RWPE1 (cell line): Measurements from ENCODE around the gene WNT9B.

Experiments
- CTCF ChIA-PET: fragments of 350-600 bp; sonication (Branson Sonifier 250); formaldehyde crosslinking; extraction: SDS; loops from one replicate; lab custom pipeline; 2021; lab: Yijun Ruan, JAX
- POLR2A ChIA-PET: fragments of 400-600 bp; formaldehyde crosslinking; extraction: SDS; loops from one replicate; lab custom pipeline; 2020; ENCODE audit warnings: antibody characterized with exemption; ENCODE audit not compliant: low non-redundant PET; lab: Yijun Ruan, JAX
- DNase-seq: peaks from one replicate; pipeline ENCODE4 v3.0.0; 2012; ENCODE audit warnings: low spot score
- H3K27ac ChIP-seq: fragments of 450-650 bp; 2 replicates; pipeline ENCODE4 v1.5.1; 2017
- TF ChIP-seq, protein P1 (sequence below): fragments of 450-650 bp; conservative IDR thresholded peaks from 2 replicates; pipeline ENCODE4 v1.5.1; 2017; ENCODE audit warnings: low read depth, mild to moderate bottlenecking

Gene WNT9B

DNA sequence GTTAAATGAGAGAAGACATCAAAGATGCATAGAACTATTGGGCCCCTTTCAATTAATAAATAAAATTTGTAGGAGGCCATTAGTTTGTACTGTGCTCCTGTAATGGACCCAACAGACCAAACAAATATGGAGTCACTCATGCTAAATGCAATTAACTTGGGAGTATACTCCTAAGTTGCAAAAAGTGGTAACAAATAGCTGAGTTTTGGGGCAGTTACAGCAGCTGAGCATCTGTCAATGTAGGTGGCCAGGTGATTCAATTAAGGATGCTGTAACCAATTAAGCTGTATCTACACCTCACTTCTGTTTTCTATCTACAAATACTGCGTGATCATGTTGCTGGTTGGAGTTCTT is 34.9 kb downstream of the WNT9B start:
- DNase-seq: no peak
- CTCF ChIA-PET: interaction anchor here (0.7 kb wide), 1 partner anchor 56 kb away, joined by 5 read pairs; no protein-coding TSS in a partner anchor
- TF ChIP-seq, protein P1, sequence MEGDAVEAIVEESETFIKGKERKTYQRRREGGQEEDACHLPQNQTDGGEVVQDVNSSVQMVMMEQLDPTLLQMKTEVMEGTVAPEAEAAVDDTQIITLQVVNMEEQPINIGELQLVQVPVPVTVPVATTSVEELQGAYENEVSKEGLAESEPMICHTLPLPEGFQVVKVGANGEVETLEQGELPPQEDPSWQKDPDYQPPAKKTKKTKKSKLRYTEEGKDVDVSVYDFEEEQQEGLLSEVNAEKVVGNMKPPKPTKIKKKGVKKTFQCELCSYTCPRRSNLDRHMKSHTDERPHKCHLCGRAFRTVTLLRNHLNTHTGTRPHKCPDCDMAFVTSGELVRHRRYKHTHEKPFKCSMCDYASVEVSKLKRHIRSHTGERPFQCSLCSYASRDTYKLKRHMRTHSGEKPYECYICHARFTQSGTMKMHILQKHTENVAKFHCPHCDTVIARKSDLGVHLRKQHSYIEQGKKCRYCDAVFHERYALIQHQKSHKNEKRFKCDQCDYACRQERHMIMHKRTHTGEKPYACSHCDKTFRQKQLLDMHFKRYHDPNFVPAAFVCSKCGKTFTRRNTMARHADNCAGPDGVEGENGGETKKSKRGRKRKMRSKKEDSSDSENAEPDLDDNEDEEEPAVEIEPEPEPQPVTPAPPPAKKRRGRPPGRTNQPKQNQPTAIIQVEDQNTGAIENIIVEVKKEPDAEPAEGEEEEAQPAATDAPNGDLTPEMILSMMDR: no peak
- POLR2A ChIA-PET: no interaction called here
- no peak overlapping the region for H3K27ac ChIP-seq

DNA sequence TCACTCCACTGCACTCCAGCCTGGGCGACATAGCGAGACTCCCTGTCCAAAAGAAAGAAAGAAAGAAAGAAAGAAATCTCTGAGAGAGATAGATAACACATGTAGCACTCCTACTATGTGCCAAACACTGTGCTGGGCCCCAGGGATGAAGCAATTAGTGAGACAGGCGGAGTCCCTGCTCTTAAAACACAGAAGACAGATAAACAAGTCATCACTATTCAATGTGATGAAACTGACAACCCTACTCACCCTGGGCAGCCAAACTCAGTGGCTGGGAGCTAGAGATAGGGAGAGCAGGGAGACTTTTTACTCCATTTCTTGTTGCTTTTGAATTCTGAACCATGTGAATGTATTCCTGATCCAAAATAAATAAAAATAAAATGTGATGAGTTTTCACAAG is 36.3 kb downstream of the WNT9B start:
- POLR2A ChIA-PET: no interaction called here
- DNase-seq: no peak
- no peak overlapping the region for H3K27ac ChIP-seq
- CTCF ChIA-PET: no interaction called here
- TF ChIP-seq, protein P1: no peak

- ChIA-PET POLR2A (no interaction called here), CTCF (interaction anchor here (0.6 to 1.0 kb wide), 2 partner anchors 12 to 68 kb away, joined by 3 to 4 read pairs; no protein-coding TSS in a partner anchor)
- H3K27ac ChIP-seq: no peak overlapping the region
- TF ChIP-seq, protein P1: no peak
- DNase-seq: no peak
Measured at GRCh38 chr17:46888727-46889126, 37.3 kb downstream of the WNT9B start.

- POLR2A ChIA-PET: interaction anchor here (0.6 kb wide), 1 partner anchor 225 kb away, joined by 3 read pairs; no protein-coding TSS in a partner anchor
- H3K27ac ChIP-seq: no peak overlapping the region
- no peak for DNase-seq
- TF ChIP-seq, protein P1: no peak
- CTCF ChIA-PET: no interaction called here
Measured at GRCh38 chr17:46889519-46889918, 38.1 kb downstream of the WNT9B start.

DNA sequence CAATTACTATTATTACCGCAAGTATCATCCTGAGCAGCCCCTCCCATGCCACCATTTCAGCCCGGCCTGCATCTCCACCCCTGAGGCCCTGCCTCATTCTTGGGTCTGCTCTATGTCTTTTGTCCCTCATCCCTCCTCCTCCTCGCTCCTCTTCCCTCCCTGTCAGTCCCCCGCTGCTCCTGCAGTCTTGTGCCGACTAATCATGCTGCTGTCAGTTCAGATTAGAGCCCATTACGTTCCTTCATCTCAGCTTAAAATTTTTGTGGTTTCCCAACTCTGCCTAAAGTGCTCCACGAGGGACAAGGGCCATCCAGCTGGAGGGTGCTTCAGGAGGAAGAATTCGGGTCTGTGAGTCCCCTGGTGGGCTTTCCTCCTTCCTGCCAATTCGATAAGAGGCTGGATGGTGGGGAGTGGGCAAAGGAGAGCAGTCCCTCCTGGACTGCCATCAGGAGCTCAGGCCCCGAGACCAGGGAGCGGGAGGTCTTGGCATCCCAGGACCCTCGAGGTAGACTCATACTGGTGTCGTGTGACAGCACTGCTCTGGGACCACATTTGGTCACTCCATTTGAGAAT is 38.7 kb downstream of the WNT9B start:
- TF ChIP-seq, protein P1: no peak
- no peak overlapping the region for H3K27ac ChIP-seq
- DNase-seq: no peak
- CTCF ChIA-PET: no interaction called here
- POLR2A ChIA-PET: no interaction called here

- CTCF ChIA-PET: no interaction called here
- H3K27ac ChIP-seq: no peak overlapping the region
- POLR2A ChIA-PET: no interaction called here
- TF ChIP-seq, protein P1: no peak
- no peak for DNase-seq
Measured at GRCh38 chr17:46890638-46891037, 39.3 kb downstream of the WNT9B start.
